Common myeloid progenitor, CD34-positive (primary cell): ENCODE results near the gene SRGAP2.
A peak's percentile ranks its signal among the peaks of the same experiment; 100 is the strongest.
"Not testable (repeated sequence)": the region's sequence is repeated elsewhere in the genome, so short reads cannot be mapped to it uniquely, and the experiment has no call there.

Source experiments
- CTCF ChIA-PET: fragments of 350-600 bp; sonication (Branson Sonifier 250); formaldehyde crosslinking; loops from one replicate; lab custom pipeline; 2021; ENCODE audit warnings: antibody characterized with exemption; lab: Charles Lee
- POLR2A ChIA-PET: fragments of 350-600 bp; sonication (Branson Sonifier 250); formaldehyde crosslinking; loops from one replicate; lab custom pipeline; 2021; ENCODE audit warnings: antibody characterized with exemption; lab: Charles Lee
- DNase-seq, 3 donors: peaks; one replicate each; pipeline versions ENCODE4 v3.0.0 to v3.0.0-alpha.2; 2013
- H3K27ac ChIP-seq, 2 experiments: 1 replicate in 1 of 2; 2 replicates in 1 of 2; pipeline ENCODE4 v1.7.0; 2013; ENCODE audit warnings: inconsistent platforms in 2 of 2, low read length in 2 of 2, mild to moderate bottlenecking in 2 of 2, low read depth in 1 of 2, moderate library complexity in 1 of 2; ENCODE audit not compliant: severe bottlenecking in 2 of 2, insufficient read depth in 1 of 2, poor library complexity in 1 of 2
- H3K27me3 ChIP-seq, 5 experiments: replicated peaks in 2 of 5; 1 replicate in 3 of 5; 2 replicates in 2 of 5; pipeline versions ENCODE4 v1.6.1 to v1.7.0; 2013; ENCODE audit warnings: low read length in 4 of 5, mild to moderate bottlenecking in 2 of 5, moderate library complexity in 2 of 5, inconsistent platforms in 1 of 5; ENCODE audit not compliant: insufficient read depth in 5 of 5, control insufficient read depth in 4 of 5
- H3K36me3 ChIP-seq, 4 experiments: 1 replicate in 2 of 4; 2 replicates in 2 of 4; pipeline versions ENCODE4 v1.6.1 to v1.7.0; 2013; ENCODE audit warnings: low read length in 3 of 4, control low read depth in 1 of 4, mild to moderate bottlenecking in 1 of 4; ENCODE audit not compliant: control insufficient read depth in 4 of 4, insufficient read depth in 4 of 4
- H3K4me1 ChIP-seq, 4 experiments: 1 replicate in 3 of 4; 2 replicates in 1 of 4; pipeline versions ENCODE4 v1.6.1 to v1.7.1; 2013; ENCODE audit warnings: low read length in 3 of 4, mild to moderate bottlenecking in 3 of 4, control low read depth in 1 of 4, inconsistent platforms in 1 of 4, moderate library complexity in 1 of 4; ENCODE audit not compliant: control insufficient read depth in 4 of 4, insufficient read depth in 4 of 4; ENCODE audit errors: control extremely low read depth in 1 of 4
- H3K4me3 ChIP-seq, 7 experiments: 1 replicate in 4 of 7; 2 replicates in 3 of 7; pipeline versions ENCODE4 v1.5.1 to v1.7.0; 2013; ENCODE audit warnings: mild to moderate bottlenecking in 7 of 7, low read length in 6 of 7, moderate library complexity in 6 of 7, inconsistent platforms in 2 of 7, low read depth in 2 of 7, control low read depth in 1 of 7; ENCODE audit not compliant: insufficient read depth in 4 of 7, control insufficient read depth in 1 of 7; ENCODE audit errors: extremely low read depth in 1 of 7
- H3K9me3 ChIP-seq, 5 experiments: 1 replicate in 4 of 5; 2 replicates in 1 of 5; pipeline versions ENCODE4 v1.6.1 to v1.7.1; 2013; ENCODE audit warnings: low read length in 4 of 5, mild to moderate bottlenecking in 2 of 5, inconsistent platforms in 1 of 5, low read depth in 1 of 5, moderate library complexity in 1 of 5; ENCODE audit not compliant: control insufficient read depth in 4 of 5, insufficient read depth in 2 of 5; ENCODE audit errors: control extremely low read depth in 1 of 5
- WGBS: methylation state at CpG from one replicate; pipeline ENCODE4 v1.1.5; 2013; ENCODE audit not compliant: insufficient coverage; 5-methylcytosine and 5-hydroxymethylcytosine counted together

The SRGAP2 gene

GRCh38 chr1:206176114-206176502 is 27.2 kb upstream of the SRGAP2 start:
- H3K27ac ChIP-seq, DNase-seq, CTCF ChIA-PET, H3K4me3 ChIP-seq, H3K9me3 ChIP-seq, H3K27me3 ChIP-seq, POLR2A ChIA-PET, H3K4me1 ChIP-seq, H3K36me3 ChIP-seq: not testable (repeated sequence)
- WGBS = no CpG with 5 or more reads among the region's 2 CpGs

GRCh38 chr1:206178061-206178989 is 25.0 kb upstream of the SRGAP2 start:
- H3K27ac ChIP-seq, CTCF ChIA-PET, POLR2A ChIA-PET, H3K4me3 ChIP-seq, H3K4me1 ChIP-seq, H3K9me3 ChIP-seq, H3K36me3 ChIP-seq, H3K27me3 ChIP-seq: not testable (repeated sequence)
- WGBS = no CpG with 5 or more reads among the region's 9 CpGs
- peak in 1 of 3 donors; percentile 1 for DNase-seq

- H3K27ac ChIP-seq, DNase-seq, H3K4me3 ChIP-seq, CTCF ChIA-PET, H3K36me3 ChIP-seq, POLR2A ChIA-PET, H3K9me3 ChIP-seq, H3K4me1 ChIP-seq, H3K27me3 ChIP-seq: not testable (repeated sequence)
Measured at GRCh38 chr1:206179666-206180065, 23.7 kb upstream of the SRGAP2 start.

GRCh38 chr1:206182368-206183317 is 20.7 kb upstream of the SRGAP2 start:
- H3K4me3 ChIP-seq, POLR2A ChIA-PET, H3K27ac ChIP-seq, H3K4me1 ChIP-seq, H3K36me3 ChIP-seq, H3K27me3 ChIP-seq, CTCF ChIA-PET, H3K9me3 ChIP-seq, DNase-seq: not testable (repeated sequence)
- WGBS = no CpG with 5 or more reads among the region's 6 CpGs

- DNase-seq, H3K4me1 ChIP-seq, H3K27ac ChIP-seq, CTCF ChIA-PET, H3K36me3 ChIP-seq, H3K4me3 ChIP-seq, H3K9me3 ChIP-seq, H3K27me3 ChIP-seq, POLR2A ChIA-PET: not testable (repeated sequence)
- WGBS = no CpG with 5 or more reads among the region's 2 CpGs
Measured at GRCh38 chr1:206183788-206184187, 19.6 kb upstream of the SRGAP2 start.

GRCh38 chr1:206185778-206186177 is 17.6 kb upstream of the SRGAP2 start:
- H3K4me1 ChIP-seq, H3K27me3 ChIP-seq, H3K36me3 ChIP-seq, H3K9me3 ChIP-seq, H3K4me3 ChIP-seq, POLR2A ChIA-PET, H3K27ac ChIP-seq, DNase-seq, CTCF ChIA-PET: not testable (repeated sequence)
- WGBS = no CpG with 5 or more reads among the region's 3 CpGs

- POLR2A ChIA-PET, DNase-seq, CTCF ChIA-PET, H3K4me3 ChIP-seq, H3K9me3 ChIP-seq, H3K27ac ChIP-seq, H3K4me1 ChIP-seq, H3K27me3 ChIP-seq, H3K36me3 ChIP-seq: not testable (repeated sequence)
- no CpG with 5 or more reads among the region's 4 CpGs for WGBS
Measured at GRCh38 chr1:206186826-206187225, 16.5 kb upstream of the SRGAP2 start.
